Bronchial epithelial cell (primary cell): ENCODE measurements around the gene DDX25. TPM values are rescaled to one million over a fixed set of nuclear protein-coding genes. Genes with fewer than 3 reads are reported as not detected.

Experiments used
- DNase-seq: peaks from one replicate; pipeline ENCODE4 v3.0.0-alpha.2; 2010; ENCODE audit warnings: low read depth
- FAIRE-seq: peaks from 2 replicates; lab custom pipeline; 2011; peaks lifted over from hg19 to GRCh38; lab: Jason Lieb, UNC
- H3K27me3 ChIP-seq: 2 replicates; pipeline ENCODE4 v1.5.1; 2011; ENCODE audit warnings: low read length; ENCODE audit not compliant: control insufficient read depth, insufficient read depth
- H3K36me3 ChIP-seq: 2 replicates; pipeline ENCODE4 v1.5.1; 2011; ENCODE audit warnings: low read length; ENCODE audit not compliant: control insufficient read depth, insufficient read depth
- H3K4me3 ChIP-seq: 2 replicates; pipeline ENCODE4 v1.5.1; 2011; ENCODE audit warnings: mild to moderate bottlenecking, low read depth, low read length, control low read depth
- total RNA-seq: library from RNA; depleted of rRNA; stranded (reverse); fragments of >200 nt; gene quantifications from 2 replicates; pipeline ENCODE4 v1.2.1, GENCODE V29; 2014
- TF ChIP-seq, protein P1 (sequence below): IDR thresholded peaks from 2 replicates; pipeline ENCODE4 v1.5.1; 2011; ENCODE audit warnings: mild to moderate bottlenecking, moderate library complexity, low read length, control low read depth, inconsistent platforms; ENCODE audit not compliant: insufficient read depth, severe bottlenecking

DDX25 gene
- total RNA-seq, 1 donor from 2014 or later = not detected

DNA sequence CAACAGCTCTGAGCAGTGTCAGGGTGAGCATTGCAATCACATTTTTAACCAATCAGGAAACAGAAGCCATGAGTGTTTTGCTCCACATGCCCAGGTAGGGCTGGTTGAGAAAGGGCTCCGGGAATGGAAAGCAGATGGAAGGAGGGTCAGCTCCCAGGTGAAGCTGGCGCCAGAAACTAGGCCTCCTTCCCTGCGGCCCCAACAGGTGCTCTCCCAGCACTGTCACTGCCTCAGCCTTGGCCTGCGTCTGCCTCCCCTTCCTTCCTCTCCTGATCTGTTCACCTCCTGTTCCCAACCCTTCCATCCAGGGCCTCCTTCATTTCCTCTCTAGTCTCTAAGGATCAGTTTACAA lies 36.9 kb downstream of the DDX25 start:
- no peak for FAIRE-seq
- TF ChIP-seq, protein P1, sequence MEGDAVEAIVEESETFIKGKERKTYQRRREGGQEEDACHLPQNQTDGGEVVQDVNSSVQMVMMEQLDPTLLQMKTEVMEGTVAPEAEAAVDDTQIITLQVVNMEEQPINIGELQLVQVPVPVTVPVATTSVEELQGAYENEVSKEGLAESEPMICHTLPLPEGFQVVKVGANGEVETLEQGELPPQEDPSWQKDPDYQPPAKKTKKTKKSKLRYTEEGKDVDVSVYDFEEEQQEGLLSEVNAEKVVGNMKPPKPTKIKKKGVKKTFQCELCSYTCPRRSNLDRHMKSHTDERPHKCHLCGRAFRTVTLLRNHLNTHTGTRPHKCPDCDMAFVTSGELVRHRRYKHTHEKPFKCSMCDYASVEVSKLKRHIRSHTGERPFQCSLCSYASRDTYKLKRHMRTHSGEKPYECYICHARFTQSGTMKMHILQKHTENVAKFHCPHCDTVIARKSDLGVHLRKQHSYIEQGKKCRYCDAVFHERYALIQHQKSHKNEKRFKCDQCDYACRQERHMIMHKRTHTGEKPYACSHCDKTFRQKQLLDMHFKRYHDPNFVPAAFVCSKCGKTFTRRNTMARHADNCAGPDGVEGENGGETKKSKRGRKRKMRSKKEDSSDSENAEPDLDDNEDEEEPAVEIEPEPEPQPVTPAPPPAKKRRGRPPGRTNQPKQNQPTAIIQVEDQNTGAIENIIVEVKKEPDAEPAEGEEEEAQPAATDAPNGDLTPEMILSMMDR = no peak
- Histone ChIP-seq H3K27me3 (peaks cover 2% of the 10 kb centered on the region), H3K4me3 (no peak overlapping the region), H3K36me3 (no peaks in the 10 kb centered on the region)
- no peak for DNase-seq

DNA sequence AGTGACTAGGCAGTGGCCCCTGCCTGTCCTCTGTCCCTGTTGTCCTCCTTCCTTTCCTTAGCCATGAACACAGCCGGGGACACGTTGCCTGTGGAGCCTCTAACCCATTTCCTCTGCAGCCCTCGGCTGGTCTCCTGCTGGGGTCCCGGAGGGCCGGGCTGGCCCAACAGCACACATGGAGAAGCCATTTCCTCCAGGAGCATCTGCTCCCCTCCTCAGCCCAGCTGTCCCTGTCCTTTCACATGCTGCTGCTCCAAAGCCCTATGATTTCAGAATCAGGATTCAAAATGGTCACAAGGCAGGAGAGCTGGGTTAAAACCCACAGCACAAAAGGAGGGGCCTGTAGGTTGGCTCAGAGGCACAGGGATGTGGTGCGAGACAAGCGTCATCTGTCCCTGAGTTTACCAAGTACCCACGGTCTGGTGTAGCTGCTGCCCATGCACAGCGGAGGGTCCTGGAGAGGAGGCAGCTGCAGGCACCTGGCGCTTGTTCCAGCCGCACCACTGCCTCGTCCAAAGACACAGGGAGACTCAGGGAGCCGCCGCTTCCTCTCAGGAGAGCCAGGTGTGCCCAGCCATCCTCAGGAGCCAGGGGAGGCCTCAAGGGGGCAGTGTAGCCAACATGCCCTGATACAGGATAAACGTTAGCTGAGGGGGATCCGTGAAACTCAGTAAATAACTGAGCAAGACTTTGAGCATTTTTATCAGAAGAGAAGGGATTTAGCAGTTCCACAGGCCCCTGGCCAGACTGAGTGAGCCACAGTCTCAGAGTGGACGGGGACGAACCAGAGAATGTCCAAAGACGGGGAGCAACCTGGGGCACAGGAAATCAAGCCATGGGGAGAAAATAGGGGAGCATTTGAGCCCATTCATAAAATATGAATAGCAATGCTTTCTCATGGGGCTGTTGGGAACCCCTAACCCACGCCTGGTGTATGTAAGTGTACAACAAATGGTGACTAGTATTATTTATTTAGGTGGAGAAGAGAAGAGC lies 37.6 kb downstream of the DDX25 start:
- Histone ChIP-seq H3K27me3 (peaks cover 2% of the 10 kb centered on the region), H3K4me3 (no peak overlapping the region), H3K36me3 (no peaks in the 10 kb centered on the region)
- FAIRE-seq (no peak), DNase-seq (peak; percentile 25)
- TF ChIP-seq, protein P1 = peak; percentile 82

DNA sequence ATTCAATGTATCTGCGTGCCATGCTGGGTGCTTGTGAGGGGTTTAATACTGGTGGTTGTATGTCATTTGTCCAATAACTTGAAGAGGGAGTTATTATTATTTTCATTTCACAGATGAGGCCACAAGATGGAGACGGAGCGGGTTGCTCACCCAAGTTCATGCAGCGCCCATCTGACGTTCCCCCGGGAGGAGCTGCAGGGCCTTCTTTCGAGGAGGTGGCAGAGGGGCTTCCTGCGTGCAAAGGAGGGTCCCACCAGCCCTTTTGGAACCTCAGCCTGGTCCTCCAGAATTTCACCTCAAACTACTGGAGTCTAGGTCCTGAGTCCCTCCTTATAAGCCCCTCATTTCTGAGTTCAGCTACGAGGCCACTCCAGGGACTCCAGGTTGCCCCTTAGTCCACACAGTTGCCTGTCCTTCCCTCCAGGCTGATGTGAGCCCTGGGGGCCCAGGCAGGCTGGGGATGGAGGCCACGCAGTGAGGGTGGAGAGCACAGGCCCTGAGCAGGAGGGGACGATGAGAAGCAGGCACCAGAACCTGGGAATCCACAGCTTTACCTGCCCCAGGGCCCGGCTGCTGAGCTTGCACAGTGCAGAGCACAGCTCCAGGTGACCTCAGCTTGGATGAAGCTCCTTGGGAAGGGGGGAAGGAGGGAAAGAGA lies 38.6 kb downstream of the DDX25 start:
- Histone ChIP-seq H3K4me3 (no peak overlapping the region), H3K27me3 (peaks cover 2% of the 10 kb centered on the region), H3K36me3 (no peaks in the 10 kb centered on the region)
- DNase-seq (no peak), FAIRE-seq (no peak)
- TF ChIP-seq, protein P1 = no peak

DNA sequence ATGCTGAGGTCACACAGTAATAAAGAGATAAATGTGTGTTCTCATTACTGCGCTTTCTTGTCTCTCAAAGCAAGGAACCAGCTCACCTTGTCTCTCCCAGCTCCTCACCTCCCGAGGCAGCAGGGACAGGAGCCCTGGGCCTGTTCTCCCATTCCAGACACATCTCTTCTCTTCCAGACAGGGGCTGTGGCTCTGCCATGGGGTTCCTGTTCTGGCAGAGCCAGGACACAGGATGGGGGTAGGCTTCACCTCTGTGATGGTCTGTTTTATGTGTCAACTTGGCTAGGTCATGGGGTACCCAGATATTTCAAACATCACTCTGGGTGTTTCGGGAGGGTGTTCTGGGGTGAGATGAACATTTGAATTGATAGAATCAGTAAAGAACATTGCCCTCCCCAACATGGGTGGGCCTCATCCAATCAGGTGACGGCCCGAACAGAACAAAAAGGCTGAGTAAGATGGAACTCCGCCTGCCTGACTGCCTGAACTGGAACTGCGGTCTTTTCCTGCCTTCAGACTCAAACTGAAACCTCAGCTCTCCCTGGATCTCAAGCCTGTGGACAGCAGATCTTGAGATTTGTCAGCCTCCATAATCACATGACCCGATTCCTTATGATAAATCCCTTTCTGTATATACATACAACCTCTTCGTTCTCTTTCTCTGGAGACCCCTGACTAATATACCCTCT lies 39.5 kb downstream of the DDX25 start:
- no peak for DNase-seq
- TF ChIP-seq, protein P1 = no peak
- Histone ChIP-seq H3K27me3 (peaks cover 2% of the 10 kb centered on the region), H3K36me3 (no peaks in the 10 kb centered on the region), H3K4me3 (no peak overlapping the region)
- peak; percentile 50 for FAIRE-seq

DNA sequence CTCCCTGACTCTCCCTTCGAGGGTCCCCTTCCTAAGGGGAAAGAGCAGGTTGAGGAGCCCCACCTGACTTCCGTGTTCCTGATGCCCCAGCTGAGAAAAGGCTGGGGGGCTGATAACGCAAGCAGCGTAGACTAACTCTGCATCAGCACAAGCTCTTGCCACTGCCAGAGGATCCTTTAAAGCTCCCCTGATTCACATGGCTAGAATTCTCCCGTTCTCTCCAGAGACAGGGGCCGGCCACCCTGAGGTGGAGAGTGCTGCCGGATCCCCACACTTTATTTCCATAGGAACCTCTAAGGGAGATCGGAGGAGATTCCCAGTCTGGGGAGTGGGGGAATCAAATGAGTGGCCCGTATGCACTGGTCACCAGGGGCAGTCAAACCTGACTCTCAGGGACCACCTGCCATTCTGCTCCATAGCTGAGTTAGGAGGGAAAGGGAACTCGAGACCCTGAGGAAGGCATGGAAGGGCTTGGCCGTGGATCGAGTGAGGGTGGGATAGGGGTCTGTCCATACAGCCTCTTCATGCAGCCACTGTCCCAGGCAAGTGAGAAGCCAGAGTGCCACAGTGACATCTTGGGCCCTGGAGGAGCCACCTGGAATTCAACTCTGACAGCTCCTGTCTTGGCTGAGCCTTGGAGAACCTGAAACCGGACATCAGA lies 40.2 kb downstream of the DDX25 start:
- H3K36me3 ChIP-seq = no peaks in the 10 kb centered on the region
- peaks cover 2% of the 10 kb centered on the region for H3K27me3 ChIP-seq
- TF ChIP-seq, protein P1 = no peak
- no peak for DNase-seq
- FAIRE-seq = no peak
- no peak overlapping the region for H3K4me3 ChIP-seq
